ENCODE measurements around the gene TNFSF12.
"Not testable (repeated sequence)": the region's sequence is repeated elsewhere in the genome, so short reads cannot be mapped to it uniquely, and the experiment has no call there.

The TNFSF12 gene

GRCh38 chr17:7588553-7589203, 39.8 kb downstream of the TNFSF12 start:
- no peak for DNase-seq

- peak; percentile 78 for DNase-seq
These were observed 40.5 kb downstream of the TNFSF12 start for GRCh38 chr17:7589204-7589868.

- DNase-seq: no peak
These were observed 41.2 kb downstream of the TNFSF12 start, which contains the start of gene SOX15 for GRCh38 chr17:7589891-7590691. Gene SOX15 (minus strand): TSS chr17:7590094. CDS start chr17:7589676, 418 bp downstream.

- no peak for DNase-seq
These were observed 41.9 kb downstream of the TNFSF12 start for GRCh38 chr17:7590743-7591142.

GRCh38 chr17:7591596-7591995, 42.7 kb downstream of the TNFSF12 start:
- no peak for DNase-seq

- DNase-seq: no peak
These were observed 43.7 kb downstream of the TNFSF12 start for GRCh38 chr17:7592422-7593021.

- no peak for DNase-seq
These were observed 44.4 kb downstream of the TNFSF12 start for GRCh38 chr17:7593296-7593695.

- not testable (repeated sequence) for DNase-seq
These were observed 48.7 kb downstream of the TNFSF12 start for GRCh38 chr17:7597561-7597960.

- DNase-seq: no peak
These were observed 57.4 kb downstream of the TNFSF12 start for GRCh38 chr17:7606280-7606679.

Data from activated T-cell treated with anti-CD3 and anti-CD28 coated beads, Interleukin-2, amount 50 U/mL, for 1 hour (primary cell).